Hindlimb muscle (tissue), 1 donor: ENCODE results near the gene AIF1L. TPM values are rescaled to one million over a fixed set of nuclear protein-coding genes. Genes with fewer than 3 reads are reported as not detected.

Experiments
- DNase-seq: peaks from one replicate; pipeline ENCODE4 v3.0.0-alpha.2; 2013
- polyA plus RNA-seq: library from polyadenylated mRNA; unstranded; fragments of 120-200 nt; gene quantifications from one replicate; pipeline ENCODE4 v1.2.1, GENCODE V29; 2013; ENCODE audit not compliant: insufficient read length

AIF1L gene
- polyA plus RNA-seq, 1 donor: 21.5 TPM

DNA sequence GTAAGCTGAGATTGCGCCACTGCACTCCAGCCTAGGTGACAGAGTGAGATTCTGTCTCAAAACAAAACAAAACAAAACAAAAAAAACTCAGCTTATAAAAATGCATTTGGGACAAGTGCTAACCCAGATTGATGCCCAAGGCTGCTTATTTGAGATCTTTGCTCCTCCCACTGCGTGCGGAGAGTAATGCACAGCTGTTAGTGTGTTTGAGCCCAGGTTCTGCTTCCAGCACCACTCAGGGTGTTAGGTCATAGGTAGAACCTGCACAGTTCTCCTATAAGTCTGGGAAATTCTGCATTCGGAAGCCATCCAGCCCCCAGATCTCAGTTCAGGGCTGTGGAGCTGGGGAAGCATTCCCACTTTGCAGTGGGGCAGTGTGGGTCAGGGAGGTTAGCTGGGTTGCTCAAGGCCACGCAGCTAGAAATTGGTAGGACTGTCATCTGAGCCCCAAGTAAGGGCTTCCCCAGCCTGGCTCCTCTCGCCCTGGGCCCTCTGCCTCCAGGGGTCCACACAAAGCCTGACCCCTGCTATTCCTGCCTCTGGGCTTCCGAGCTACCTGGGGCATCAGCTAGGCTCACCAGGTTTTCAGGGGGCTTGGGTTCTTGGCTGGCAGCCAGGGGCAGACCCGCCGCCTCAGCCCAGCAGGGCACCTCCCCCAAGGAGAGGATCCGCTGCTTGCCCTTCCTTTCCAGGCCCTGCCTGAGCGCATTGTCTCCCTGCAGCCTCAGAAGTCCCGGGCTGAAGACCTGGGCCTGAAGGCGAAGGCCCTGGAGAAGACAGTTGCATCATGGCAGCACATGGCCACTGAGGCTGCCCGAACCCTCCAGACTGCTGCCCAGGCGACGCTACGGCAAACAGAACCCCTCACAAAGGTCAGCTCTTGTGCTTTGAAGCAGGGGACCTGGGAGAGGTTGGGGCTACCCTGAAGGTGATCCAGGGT is 17.6 kb upstream of the AIF1L start:
- DNase-seq: no peak

DNA sequence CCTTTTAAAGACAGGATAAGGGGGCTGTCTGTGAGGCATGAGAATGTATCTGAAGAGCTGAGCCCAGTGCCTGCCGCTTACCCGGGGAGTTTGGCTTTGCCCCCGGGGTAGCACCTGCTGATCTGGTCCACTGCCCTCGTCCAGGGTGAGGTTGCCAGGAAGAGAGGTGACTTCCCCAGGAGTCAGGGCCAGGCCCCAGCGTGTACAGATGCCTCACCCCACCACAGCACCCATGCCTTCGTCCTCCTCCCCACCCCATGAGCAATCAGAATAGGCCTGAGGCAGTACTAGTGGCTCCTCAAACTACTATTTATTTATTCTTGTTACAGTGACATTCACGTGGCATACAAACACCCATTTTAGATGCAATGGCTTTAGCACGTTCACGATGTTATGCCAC is 15.7 kb upstream of the AIF1L start:
- no peak for DNase-seq

DNA sequence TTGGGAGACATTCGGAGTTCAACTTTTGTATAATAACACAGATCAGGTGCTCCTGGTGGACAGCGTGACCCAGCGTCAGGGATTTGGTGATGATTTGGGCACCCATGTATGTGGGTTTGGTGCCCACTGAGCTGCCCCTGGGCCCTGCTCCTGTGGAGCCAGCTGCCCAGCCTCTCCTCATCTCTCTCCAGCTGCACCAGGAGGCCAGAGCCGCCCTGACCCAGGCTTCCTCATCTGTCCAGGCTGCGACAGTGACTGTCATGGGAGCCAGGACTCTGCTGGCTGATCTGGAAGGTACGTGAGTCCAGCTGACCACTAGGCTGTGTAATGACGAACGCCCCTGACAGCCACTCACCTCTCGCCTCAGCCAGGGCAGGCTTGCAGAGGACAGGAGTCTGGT is 14.5 kb upstream of the AIF1L start:
- no peak for DNase-seq

DNA sequence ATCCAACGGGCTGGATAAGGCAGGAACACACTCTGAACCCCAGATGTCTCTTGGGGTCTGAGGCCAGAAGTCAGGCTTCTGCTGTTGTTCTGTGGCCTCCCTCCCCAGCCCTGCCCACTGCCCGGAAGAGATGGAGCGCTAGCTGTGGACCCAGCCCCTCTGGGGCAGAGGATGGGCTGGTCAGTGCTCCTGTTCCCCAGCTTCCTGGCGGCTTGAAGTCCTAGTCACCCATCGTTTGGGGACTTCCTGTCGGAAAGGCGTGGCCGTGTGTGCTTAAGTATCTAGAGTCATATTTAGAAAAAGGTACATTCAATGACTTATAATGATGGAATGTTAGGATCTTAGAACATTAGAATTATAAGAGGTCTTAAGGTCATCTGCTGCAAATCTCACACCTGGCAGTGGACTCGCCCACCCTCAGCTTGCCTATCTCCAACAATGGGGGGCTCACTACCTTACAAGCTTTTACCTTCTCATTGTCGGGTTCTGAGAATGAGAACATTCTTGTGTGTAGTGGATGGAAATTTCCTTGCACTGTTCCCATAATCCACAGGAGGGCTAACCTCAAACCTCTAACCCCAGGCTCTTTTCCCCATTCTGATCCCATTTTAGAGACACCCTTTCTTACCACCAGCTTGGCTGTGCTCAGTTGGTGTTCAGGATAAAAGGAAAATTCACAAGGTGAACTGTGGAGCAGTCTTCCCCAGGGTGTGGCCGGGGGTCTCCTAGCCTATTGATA is 13.4 kb upstream of the AIF1L start:
- no peak for DNase-seq

DNA sequence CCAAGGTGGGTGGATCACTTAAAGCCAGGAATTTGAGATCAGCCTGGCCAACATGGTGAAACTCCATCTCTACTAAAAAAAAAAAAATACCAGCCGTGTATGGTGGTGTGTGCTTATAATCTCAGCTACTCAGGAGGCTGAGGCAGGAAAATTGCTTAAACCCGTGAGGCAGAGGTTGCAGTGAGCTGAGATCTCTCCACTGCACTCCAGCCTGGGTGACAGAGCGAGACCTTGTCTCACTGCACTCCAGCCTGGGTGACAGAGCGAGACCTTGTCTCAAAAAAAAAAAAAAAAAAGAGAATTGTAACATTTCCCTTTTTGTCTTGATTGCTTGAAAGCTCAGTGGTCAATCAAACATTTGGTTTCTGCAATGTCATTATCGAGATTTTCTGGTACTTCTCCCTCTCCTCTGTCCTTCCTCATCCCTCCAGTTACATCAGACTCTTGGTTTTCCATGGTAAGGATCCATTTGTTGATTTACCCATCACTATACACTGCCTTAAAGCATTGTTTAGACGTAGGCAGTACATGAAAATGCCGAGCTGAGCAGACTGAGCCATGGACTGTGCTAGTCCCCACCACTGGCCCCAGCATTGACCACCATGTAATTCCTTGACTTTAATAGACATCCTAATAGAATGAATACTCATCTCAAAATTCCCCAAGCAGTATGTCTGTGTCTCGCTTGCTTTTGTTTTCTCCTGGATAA is 11.5 kb upstream of the AIF1L start:
- no peak for DNase-seq

DNA sequence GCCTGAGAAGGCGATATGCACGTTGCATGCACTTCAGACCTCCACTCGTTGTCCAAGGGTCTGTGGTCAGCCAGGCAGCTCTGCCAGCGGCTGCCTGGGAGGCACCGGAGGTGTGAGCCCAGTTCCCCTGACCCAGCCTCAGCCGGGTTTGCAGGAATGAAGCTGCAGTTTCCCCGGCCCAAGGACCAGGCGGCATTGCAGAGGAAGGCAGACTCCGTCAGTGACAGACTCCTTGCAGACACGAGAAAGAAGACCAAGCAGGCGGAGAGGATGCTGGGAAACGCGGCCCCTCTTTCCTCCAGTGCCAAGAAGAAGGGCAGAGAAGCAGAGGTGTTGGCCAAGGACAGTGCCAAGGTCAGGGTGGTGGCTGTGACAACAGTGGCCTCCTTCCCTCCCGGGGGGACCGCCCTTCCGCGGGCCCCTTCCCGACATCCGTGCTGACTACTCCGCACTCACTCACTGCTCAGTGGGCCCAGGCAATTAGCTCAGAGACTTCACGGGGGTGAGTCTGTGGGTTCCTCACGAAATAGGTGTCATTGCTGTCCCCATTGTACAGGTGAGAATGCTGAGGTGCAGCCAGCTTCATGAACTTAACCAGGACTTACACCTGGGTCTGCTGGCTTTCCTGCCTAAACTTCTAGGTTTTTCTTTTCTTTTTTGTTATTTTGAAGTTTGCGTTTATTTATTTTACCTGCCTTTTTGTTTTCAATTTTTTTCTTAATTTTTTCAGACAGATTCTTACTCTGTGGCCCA is 10.8 kb upstream of the AIF1L start:
- DNase-seq: no peak

DNA sequence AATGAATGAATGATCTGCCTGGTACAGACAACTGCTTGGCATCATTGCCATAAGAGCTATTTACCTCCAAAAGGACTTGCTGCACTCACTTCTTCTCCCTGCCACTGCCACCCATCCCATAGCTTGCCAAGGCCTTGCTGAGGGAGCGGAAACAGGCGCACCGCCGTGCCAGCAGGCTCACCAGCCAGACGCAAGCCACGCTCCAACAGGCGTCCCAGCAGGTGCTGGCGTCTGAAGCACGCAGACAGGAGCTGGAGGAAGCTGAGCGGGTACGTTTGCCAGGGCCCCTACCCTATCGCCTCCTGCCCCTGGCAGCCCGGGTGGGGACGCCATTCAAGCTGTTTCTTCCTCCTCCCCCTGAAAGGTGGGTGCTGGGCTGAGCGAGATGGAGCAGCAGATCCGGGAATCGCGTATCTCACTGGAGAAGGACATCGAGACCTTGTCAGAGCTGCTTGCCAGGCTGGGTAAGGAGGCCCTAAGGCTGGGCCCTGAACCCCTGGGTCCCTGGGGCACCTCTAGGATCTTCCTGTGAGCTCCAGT is 8.9 kb upstream of the AIF1L start:
- DNase-seq: no peak

DNA sequence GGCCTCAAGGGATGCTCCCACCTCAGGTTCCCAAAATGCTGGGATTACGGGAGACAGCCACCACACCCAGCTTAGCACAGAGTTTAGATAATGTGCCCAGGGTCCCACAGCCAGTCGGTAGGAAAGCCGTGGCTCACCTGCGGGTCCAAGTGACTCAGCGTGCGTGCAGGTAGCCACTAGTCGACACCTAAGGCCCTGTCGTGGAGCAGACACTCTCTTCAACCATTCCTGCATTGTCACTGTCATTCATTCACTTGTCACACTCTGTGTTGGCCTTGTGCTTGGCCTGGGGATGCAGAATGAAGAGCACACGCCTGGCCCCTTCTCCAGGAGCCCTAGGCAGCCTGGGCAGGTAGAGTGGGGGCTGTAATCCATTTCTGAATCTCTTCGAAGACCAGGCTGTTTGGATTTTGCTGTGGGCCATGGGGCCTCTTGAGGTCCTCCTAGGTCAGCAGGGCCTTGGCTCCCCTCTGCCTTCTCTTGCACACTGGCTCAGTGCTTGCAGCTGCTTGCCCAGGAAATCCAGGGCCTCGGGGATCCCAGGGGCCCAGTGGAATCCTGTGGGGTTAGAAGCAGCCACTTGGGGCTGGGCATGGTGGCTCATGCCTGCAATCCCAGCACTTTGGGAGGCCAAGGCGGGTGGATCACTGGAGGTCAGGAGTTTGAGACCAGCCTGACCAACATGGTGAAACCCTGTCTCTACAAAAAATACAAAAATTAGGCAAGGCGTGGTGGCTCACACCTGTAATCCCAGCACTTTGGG is 6.1 kb upstream of the AIF1L start:
- DNase-seq: no peak

DNA sequence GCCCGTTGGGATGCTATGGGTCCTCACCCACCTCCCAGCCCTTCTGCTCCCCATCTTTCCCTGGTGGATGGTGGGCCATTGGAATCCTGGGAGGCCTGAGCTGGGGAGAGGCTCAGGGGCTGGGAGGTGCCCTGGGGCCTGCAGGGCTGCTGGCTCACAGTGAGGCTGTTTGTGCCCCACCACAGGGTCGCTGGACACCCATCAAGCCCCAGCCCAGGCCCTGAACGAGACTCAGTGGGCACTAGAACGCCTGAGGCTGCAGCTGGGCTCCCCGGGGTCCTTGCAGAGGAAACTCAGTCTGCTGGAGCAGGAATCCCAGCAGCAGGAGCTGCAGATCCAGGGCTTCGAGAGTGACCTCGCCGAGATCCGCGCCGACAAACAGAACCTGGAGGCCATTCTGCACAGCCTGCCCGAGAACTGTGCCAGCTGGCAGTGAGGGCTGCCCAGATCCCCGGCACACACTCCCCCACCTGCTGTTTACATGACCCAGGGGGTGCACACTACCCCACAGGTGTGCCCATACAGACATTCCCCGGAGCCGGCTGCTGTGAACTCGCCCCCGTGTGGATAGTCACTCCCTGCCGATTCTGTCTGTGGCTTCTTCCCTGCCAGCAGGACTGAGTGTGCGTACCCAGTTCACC is 4.9 kb upstream of the AIF1L start:
- DNase-seq: no peak

DNA sequence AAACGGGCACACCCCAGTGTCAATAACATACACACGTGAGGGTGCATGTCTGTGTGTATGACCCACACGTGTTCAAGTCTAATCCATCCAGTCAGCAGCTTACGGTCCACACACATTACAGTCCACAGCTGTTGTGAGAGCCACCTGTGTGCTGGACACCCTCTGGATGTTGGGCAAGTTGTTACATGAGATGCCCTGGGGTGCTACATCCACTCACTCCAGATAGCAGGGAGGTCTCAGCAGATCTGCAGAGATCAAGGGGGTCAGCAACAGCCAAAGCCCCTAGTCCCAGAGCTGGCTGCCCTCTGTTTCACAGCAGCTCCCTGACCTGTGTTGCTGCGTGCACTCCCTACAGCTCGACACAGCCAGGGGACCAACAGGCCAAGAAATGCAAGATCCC is 4.3 kb upstream of the AIF1L start:
- DNase-seq: no peak

DNA sequence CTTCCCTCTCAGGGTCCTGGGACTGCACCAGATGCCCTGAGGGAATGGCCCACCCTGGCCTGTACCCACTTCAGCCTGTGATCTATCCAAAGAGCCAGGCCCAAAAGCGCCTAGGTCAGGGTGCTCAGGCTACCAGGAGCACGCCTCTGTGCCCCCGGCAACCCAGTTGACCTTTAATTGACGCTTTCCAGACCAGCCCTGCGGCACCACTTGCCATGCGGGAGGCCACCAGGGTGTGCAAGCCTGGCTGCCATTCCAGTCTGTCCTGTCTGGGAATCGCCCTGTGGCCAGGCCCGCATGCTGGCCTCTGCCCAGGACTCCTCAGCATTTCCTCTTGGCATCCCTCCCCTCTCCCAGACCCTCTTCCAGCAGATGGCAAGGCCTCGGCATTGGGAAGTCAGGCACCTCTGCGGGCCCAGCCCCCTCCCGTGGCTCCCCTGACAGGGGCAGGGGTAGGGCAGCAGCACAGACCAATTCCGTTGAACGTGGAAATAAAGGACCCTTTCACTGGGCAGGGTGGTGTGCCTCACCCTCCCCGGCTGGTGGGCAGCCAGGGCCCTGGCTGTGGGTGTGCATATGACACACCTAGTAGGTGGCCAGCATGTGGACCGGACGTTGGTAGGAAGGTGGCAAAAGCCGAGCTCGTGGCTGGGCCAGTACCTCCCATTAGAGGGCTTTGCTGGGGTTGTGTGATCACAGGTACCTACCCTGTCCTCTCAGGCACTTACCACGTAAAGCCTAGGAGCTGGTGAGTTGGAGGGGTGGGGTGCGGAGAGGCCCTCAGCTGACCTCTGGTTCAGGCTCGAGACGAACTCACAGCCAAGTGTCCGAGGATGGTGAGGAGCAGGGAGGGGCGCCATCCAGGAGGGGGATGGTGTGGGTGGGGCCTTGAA is 3.5 kb upstream of the AIF1L start:
- no peak for DNase-seq

DNA sequence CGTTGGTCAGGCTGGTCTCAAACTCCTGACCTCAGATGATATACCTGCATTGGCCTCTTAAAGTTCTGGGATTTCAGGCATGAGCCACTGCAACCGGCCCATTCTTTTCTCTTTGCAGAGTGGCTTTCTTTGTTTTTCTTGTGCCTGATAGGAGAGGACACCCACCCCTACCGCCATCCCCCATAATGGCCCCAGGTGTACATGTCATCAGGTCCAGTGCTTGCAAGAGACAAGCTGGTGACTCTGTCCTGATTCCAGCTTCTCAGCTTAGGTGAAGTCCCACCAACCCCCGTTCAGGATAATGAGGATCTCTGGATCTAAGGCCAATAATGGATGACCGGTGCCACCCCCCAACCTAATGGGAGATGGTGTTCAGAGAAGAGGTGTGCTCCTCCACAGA is 2.3 kb upstream of the AIF1L start:
- no peak for DNase-seq

DNA sequence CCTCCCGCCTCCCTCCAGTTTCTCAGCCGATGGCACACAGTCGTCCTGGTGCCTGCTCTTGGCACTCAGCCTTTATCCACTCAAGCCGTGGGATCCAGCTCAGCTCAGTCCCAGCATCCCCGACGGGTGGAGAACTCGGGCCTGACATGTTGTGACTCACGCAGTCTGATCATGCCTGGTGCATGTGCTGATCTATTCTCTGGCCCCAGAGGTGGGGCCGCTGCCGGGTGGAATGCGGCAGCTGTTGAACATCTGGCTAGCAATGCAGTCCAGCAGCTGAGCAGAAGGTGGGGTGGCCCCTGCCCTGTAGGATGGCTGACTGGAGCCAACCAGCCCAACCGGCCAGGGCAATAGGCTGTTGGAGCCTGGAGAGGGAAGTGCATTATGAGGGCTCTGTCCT is 1.7 kb upstream of the AIF1L start:
- DNase-seq: peak; percentile 40

DNA sequence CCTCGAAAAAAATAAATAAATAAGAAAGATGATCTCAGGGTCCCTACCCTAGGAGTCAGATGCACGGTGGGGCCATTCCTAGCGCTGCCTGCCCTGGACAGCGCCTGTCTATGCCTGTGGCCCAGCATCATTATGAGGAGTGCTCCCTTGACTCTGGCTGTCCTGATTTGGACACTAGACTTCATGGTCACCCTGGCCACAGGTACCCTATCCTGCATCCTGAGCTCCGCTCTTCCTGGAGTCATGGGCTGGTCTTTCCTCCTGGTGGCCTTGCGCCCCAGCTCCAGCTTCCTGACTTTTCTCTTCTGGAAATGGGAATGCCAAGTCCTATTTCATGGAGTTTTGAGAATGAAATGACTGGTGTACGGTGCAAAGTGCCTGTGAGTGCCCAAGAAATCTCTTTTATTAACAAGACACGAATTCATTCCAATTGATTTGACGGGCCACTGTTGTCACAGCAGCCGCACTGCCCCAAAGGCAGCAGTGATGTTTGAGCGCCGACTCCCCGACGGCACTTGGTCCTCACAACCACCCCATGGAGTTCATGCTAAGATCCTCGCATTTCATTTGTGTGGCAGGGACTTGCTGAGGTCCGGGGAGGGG is 564 bp upstream of the AIF1L start:
- no peak for DNase-seq

DNA sequence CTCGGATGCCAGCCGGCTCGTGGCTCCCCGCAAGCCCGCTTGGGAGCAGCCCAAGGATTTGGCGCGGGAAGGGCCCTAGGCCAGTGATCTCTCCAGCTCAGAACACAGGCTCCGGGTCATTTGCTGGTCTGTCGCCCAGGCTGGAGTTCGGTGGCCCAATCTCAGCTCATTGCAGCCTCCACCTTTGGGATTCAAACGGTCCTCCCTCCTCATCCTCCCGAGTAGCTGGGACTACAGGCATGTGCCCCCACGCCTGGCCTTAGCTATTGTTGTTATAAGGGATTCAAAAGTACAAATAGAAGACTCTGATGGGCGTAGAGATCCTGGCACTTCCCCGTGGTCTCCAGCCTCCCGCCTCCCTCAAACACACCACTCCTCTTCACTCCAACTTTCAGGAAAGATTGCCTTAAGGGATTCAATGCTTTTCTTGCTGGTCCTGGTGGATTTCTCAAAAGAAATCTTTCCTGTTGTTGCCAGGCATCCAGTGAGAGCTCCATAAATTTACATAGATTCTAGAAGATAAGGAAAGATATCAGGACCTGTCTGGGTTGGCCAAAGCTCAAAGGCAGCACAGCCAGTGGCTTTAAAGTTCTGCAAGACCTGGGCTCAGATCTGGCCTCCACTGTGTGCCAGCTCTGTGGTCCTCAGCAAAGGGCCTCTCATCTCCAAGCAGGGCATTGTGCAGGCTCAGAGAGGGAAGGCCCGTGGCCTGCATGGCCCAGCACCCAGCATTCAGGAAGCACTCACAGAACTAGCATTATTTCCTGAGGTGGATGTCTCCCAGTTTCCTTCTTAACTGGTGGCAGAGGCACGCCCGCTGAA is 1.0 kb downstream of the AIF1L start:
- no peak for DNase-seq

DNA sequence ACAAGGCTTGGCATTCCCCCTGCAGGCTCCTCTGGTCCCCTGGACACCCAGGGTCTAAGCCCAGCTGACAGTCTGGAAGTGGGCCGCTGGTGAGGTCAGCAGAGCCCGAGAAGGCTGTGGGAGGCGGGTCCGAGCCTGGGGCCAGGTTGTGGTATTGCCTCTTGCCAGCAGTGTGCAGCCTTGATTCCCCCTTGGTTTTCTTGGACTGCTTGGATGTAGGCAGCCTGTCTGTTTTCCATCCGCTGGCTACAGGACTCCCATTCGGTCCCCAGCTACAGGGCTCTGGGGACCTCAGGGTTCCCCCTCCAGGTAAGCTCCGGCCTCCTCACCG is 1.6 kb downstream of the AIF1L start:
- no peak for DNase-seq

DNA sequence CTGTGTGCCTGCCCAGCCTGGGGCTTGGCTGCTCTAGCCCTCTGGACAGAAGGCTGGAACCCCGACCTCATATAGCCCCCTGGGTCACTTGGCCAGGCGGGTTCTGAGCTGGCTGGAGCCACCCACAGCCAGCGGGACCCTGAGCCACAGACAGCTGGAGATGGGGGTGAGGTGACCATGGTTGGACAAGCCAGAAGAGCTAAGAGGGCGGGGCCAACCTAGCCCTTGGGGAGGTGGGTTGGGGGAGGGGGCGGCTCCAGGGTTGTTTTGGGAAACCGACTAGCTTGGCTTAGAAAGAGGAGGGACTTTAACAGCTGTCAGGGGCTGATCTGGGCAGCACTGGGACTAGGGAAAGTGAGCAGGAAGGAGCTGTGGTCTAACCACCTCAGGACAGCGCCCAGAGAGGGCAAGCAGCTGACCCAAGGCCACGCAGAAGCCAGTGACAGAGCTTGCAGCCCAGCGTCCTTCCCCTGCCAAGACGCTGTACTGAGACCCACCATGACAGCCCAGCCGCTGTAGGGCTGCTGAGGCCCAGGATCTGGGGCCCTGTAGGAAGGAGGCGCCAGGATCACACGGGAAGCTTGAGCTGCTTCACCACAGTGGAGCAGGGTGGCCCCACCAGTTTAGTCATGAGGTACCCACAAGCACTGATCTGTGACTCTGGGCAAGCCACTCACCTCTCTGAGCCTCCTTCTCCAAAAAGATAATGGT is 2.2 kb downstream of the AIF1L start:
- DNase-seq: no peak

DNA sequence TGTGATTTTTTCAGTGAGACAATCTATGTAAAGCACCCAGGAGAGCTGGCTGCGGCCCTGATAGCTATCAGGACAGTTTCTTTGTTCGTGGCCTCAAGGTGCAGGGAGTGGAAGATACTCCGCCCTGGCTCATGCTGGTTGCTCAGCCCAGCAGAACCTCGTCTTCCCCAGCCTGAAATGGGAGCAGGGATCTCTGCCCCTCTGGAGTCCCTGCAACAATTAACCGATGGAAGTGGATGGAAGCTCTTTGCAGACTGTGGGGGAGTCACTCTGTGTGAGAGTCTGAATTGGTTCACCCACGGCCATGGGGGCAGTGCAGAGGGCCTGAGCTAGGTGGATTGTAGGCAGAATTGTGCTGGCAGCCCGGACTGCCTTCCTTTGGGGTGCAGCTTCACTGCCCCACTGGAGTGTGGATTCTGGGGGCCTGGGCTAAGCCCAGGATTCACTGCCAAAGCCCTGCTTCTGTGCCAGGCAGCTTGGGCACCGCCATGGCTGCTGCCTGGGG is 2.8 kb downstream of the AIF1L start:
- DNase-seq: no peak
